ENCODE results near the gene CORO2B.

DNA sequence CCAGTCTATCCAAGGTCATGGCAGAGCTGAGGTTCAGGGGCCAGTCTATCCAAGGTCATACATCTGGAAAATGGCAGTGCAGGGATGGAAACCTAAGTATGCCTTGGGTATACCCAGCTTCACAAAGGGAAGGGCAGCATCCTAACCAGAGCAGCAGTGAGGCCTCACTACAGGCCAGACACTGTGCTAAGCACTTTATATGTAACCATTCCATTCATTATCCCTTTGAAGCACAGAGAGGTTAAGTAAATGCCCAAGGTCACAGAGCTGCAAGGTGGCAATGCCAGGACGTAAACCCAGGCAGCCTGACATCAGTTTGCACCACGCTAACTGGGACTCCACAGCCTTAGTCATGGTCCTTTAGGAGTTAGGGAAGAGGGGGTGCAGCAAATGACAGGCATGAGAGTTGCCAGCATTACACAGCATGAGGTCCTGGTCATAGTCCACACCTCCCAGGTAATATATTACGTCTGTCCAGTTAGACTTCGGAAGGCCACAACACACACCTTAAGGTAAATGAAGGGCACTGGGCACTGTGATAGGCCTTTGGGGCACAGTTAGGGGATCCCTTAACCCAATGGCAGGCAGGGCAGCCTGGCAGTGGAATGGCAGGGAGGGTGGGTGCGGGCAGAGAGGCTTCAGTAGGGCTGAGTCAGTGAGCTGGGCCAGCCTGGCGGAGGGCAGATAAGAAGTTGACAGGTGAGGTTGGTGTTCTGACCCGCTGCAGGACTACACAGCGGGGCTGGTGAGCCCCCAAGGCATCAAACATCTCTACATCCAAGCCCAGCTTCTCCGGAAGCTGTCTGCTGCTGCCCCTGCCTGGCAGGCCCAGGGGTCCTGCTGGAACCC lies 21.1 kb upstream of the CORO2B start:
- TF ChIP-seq, protein P1, sequence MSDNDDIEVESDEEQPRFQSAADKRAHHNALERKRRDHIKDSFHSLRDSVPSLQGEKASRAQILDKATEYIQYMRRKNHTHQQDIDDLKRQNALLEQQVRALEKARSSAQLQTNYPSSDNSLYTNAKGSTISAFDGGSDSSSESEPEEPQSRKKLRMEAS (IDR thresholded peaks at IDR 0.05; ENCODE audit: low read depth, low read length): no peak
- TF ChIP-seq, protein P2, sequence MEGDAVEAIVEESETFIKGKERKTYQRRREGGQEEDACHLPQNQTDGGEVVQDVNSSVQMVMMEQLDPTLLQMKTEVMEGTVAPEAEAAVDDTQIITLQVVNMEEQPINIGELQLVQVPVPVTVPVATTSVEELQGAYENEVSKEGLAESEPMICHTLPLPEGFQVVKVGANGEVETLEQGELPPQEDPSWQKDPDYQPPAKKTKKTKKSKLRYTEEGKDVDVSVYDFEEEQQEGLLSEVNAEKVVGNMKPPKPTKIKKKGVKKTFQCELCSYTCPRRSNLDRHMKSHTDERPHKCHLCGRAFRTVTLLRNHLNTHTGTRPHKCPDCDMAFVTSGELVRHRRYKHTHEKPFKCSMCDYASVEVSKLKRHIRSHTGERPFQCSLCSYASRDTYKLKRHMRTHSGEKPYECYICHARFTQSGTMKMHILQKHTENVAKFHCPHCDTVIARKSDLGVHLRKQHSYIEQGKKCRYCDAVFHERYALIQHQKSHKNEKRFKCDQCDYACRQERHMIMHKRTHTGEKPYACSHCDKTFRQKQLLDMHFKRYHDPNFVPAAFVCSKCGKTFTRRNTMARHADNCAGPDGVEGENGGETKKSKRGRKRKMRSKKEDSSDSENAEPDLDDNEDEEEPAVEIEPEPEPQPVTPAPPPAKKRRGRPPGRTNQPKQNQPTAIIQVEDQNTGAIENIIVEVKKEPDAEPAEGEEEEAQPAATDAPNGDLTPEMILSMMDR (IDR thresholded peaks at IDR 0.05; ENCODE audit: low read depth, low read length): no peak
- TF ChIP-seq POLR2A (IDR thresholded peaks at IDR 0.05; ENCODE audit: extremely low read depth, insufficient read length) (no peak), MYC (IDR thresholded peaks at IDR 0.05; ENCODE audit: low read depth, low read length) (no peak)
